ENCODE results near the gene FOXE3.

Gene FOXE3

DNA sequence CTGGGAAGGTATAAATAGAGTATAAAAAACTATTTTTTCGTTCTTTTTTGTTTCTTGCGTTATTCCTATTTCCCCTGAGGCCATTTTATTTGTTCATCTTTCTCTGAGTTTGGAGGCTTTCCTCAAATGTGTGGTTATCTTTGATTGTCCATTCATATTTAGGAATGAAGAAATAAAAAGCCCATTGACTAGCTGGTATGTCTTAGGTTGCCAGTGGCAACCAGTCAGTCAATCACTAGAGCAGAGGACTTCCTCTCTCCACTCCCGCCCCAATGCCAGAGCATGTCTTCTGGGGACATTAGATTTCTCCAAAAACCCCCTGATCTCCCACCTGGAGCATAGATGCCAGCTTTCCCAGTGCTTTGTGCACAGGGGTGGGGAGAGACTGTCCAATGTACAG lies 20.7 kb upstream of the FOXE3 start:
- H3K36me3 ChIP-seq: no peaks in the 10 kb centered on the region

GRCh38 chr1:47396671-47397196 lies 19.4 kb upstream of the FOXE3 start:
- no peaks in the 10 kb centered on the region for H3K36me3 ChIP-seq
- TF ChIP-seq, protein P1, sequence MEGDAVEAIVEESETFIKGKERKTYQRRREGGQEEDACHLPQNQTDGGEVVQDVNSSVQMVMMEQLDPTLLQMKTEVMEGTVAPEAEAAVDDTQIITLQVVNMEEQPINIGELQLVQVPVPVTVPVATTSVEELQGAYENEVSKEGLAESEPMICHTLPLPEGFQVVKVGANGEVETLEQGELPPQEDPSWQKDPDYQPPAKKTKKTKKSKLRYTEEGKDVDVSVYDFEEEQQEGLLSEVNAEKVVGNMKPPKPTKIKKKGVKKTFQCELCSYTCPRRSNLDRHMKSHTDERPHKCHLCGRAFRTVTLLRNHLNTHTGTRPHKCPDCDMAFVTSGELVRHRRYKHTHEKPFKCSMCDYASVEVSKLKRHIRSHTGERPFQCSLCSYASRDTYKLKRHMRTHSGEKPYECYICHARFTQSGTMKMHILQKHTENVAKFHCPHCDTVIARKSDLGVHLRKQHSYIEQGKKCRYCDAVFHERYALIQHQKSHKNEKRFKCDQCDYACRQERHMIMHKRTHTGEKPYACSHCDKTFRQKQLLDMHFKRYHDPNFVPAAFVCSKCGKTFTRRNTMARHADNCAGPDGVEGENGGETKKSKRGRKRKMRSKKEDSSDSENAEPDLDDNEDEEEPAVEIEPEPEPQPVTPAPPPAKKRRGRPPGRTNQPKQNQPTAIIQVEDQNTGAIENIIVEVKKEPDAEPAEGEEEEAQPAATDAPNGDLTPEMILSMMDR (IDR thresholded peaks at IDR 0.05): no peak
- peaks cover 67% of the 10 kb centered on the region for H3K27me3 ChIP-seq
- H3K4me3 ChIP-seq (ENCODE audit: low read depth in 1 of 2, low read length in 1 of 2): no peak overlapping the region
- H3K27ac ChIP-seq: no peak overlapping the region
- no peaks in the 10 kb centered on the region for H3K9me3 ChIP-seq
- no peaks in the 10 kb centered on the region for H3K4me1 ChIP-seq (ENCODE audit: control insufficient read depth in 1 of 2, insufficient read depth in 1 of 2, low read depth in 1 of 2, low read length in 1 of 2)

More for the DNA sequence above, 20.7 kb upstream of the FOXE3 start:
- Histone ChIP-seq H3K27me3 (peaks cover 58% of the 10 kb centered on the region), H3K27ac (no peak overlapping the region), H3K9me3 (no peaks in the 10 kb centered on the region), H3K4me3 (ENCODE audit: low read depth in 1 of 2, low read length in 1 of 2) (no peak overlapping the region), H3K4me1 (ENCODE audit: control insufficient read depth in 1 of 2, insufficient read depth in 1 of 2, low read depth in 1 of 2, low read length in 1 of 2) (no peaks in the 10 kb centered on the region)
- TF ChIP-seq, protein P1 (IDR thresholded peaks at IDR 0.05): no peak

DNA sequence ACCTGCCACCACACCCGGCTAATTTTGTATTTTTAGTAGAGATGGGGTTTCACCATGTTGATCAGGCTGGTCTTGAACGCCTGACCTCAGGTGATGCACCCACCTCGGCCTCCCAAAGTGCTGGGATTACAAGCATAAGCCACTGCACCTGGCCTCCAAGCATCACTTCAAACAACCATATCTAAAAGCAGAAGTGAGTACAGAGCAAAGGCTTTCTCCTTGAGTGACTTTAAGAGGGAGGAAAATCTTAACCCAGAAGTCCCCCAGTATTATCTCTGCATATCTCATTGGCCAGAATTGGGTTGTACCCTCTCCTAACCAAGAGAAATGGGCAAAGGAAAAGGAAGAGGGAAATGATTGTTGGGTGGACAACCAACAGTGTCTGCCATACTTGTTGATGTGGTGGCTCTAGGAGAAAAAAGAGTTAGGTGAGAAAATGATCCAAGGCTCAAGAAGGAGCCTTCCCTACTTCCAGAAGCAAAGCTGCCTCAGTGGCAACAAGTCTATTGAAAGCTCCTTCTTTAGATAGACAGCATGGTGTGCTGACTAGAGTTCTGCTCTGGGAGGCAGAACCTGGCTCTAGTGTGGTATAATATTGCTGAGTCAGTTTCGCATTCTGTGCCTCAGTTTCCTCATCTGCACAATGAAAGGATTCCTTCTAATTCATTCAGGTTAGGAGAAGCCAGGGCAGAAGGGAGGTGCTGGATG lies 16.8 kb upstream of the FOXE3 start:
- TF ChIP-seq, protein P1 (IDR thresholded peaks at IDR 0.05): no peak
- peaks cover 69% of the 10 kb centered on the region for H3K27me3 ChIP-seq

GRCh38 chr1:47399846-47400155 lies 16.3 kb upstream of the FOXE3 start:
- no peaks in the 10 kb centered on the region for H3K4me1 ChIP-seq (ENCODE audit: control insufficient read depth in 1 of 2, insufficient read depth in 1 of 2, low read depth in 1 of 2, low read length in 1 of 2)
- no peak overlapping the region for H3K4me3 ChIP-seq (ENCODE audit: low read depth in 1 of 2, low read length in 1 of 2)
- TF ChIP-seq, protein P1 (IDR thresholded peaks at IDR 0.05): no peak
- no peaks in the 10 kb centered on the region for H3K9me3 ChIP-seq
- H3K27ac ChIP-seq: no peak overlapping the region
- no peaks in the 10 kb centered on the region for H3K36me3 ChIP-seq
- peaks cover 67% of the 10 kb centered on the region for H3K27me3 ChIP-seq

More for the DNA sequence above, 16.8 kb upstream of the FOXE3 start:
- H3K9me3 ChIP-seq: no peaks in the 10 kb centered on the region
- H3K4me1 ChIP-seq (ENCODE audit: control insufficient read depth in 1 of 2, insufficient read depth in 1 of 2, low read depth in 1 of 2, low read length in 1 of 2): no peaks in the 10 kb centered on the region
- no peaks in the 10 kb centered on the region for H3K36me3 ChIP-seq
- H3K4me3 ChIP-seq (ENCODE audit: low read depth in 1 of 2, low read length in 1 of 2): no peak overlapping the region
- H3K27ac ChIP-seq: no peak overlapping the region

GRCh38 chr1:47401761-47402160 lies 14.3 kb upstream of the FOXE3 start:
- no peaks in the 10 kb centered on the region for H3K4me1 ChIP-seq (ENCODE audit: control insufficient read depth in 1 of 2, insufficient read depth in 1 of 2, low read depth in 1 of 2, low read length in 1 of 2)
- TF ChIP-seq, protein P1 (IDR thresholded peaks at IDR 0.05): no peak

More at GRCh38 chr1:47401761-47402160, 14.3 kb upstream of the FOXE3 start:
- Histone ChIP-seq H3K9me3 (no peaks in the 10 kb centered on the region), H3K27ac (no peak overlapping the region), H3K27me3 (peaks cover 70% of the 10 kb centered on the region), H3K4me3 (ENCODE audit: low read depth in 1 of 2, low read length in 1 of 2) (no peak overlapping the region), H3K36me3 (no peaks in the 10 kb centered on the region)
